COR-L47 (cell line): ENCODE results near the gene GSC2.
"Not testable (repeated sequence)": the region's sequence is repeated elsewhere in the genome, so short reads cannot be mapped to it uniquely, and the experiment has no call there.

Experiments used
- DNase-seq: peaks from one replicate; lab custom pipeline; 2025; lab: John Stamatoyannopoulos, UW

The GSC2 gene

DNA sequence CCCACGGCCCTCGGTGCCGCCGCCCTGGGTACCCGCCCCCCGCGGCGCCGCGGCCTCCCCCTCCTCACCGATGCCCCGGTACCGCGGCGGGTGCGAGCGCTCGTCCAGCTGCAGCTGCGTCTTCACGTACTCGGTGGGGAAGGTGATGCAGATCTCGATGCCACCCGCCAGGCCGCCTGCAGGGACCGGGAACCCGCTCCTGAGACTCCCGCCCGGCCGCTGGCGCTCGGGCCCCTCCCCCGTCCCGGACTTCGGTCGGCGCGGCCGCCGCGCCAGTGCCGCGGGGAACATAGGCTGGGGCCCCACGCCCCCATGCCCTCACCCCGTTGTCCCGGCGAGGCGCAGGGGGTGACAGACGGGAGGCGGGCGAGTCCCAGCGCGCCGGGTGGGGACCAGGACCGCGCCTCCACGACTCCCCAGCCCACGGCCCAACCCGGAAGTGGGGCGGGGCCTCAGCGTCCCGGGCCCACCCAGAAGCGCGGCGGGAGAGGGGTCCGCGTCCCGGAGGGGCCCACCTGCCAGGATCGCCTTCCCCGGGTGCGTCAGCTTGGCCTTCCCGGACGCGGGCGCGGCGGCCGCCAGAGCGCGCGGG is 28.1 kb upstream of the GSC2 start:
- DNase-seq = peak; percentile 46

- no peak for DNase-seq
These were observed 27.3 kb upstream of the GSC2 start for GRCh38 chr22:19177164-19178064.

GRCh38 chr22:19176732-19177131 is 26.6 kb upstream of the GSC2 start:
- DNase-seq = no peak

GRCh38 chr22:19176175-19176643 is 26.1 kb upstream of the GSC2 start:
- DNase-seq = no peak

- no peak for DNase-seq
These were observed 25.6 kb upstream of the GSC2 start for GRCh38 chr22:19175602-19176174.

- DNase-seq = no peak
These were observed 25.0 kb upstream of the GSC2 start for GRCh38 chr22:19175026-19175601.

GRCh38 chr22:19174106-19175025 is 24.3 kb upstream of the GSC2 start:
- no peak for DNase-seq

GRCh38 chr22:19173047-19174035 is 23.2 kb upstream of the GSC2 start:
- no peak for DNase-seq

- DNase-seq = no peak
These were observed 22.3 kb upstream of the GSC2 start for GRCh38 chr22:19172213-19173046.

DNA sequence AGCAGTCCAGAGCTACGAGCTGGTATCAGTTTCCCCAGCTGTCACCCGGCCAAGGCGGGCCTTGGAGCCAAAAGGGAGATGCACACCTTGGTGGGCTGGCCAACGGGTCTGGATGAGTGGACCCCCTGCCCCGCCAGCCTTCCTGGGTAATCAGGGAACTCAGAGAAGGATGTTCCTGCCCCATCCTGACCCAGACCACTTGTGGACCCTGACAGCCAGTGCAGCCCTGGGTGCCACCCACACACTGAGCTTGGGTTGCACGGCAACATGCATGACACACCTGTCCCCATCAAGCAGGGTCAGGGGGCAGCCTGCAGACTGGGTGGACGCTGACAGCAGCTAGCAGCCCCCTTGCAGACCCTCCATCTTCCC is 19.8 kb upstream of the GSC2 start:
- DNase-seq = no peak

GRCh38 chr22:19169002-19169946 is 19.2 kb upstream of the GSC2 start:
- DNase-seq = no peak

- peak; percentile 15 for DNase-seq
These were observed 18.2 kb upstream of the GSC2 start for GRCh38 chr22:19168088-19168890.

- DNase-seq = no peak
These were observed 17.2 kb upstream of the GSC2 start for GRCh38 chr22:19167106-19167869.

- DNase-seq = peak; percentile 6
These were observed 16.3 kb upstream of the GSC2 start for GRCh38 chr22:19166421-19166820.

DNA sequence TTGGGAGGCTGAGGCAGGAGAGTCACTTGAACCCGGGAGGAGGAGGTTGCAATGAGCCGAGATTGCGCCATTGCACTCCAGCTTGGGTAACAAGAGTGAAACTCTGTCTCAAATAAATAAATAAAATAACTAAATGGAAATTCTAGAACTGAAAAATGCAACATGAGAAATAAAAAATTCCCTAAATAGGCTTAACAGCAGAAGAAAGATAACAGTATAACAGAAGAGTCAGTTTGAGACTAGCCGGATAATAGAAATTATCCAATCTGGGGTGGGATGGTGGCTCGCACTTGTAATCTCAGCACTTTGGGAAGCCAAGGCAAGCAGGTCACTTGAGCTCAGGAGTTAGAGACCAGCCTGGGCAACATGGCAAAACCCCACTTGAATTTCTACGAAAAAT is 14.3 kb upstream of the GSC2 start:
- no peak for DNase-seq

- not testable (repeated sequence) for DNase-seq
These were observed 8.6 kb upstream of the GSC2 start for GRCh38 chr22:19158649-19159048.

DNA sequence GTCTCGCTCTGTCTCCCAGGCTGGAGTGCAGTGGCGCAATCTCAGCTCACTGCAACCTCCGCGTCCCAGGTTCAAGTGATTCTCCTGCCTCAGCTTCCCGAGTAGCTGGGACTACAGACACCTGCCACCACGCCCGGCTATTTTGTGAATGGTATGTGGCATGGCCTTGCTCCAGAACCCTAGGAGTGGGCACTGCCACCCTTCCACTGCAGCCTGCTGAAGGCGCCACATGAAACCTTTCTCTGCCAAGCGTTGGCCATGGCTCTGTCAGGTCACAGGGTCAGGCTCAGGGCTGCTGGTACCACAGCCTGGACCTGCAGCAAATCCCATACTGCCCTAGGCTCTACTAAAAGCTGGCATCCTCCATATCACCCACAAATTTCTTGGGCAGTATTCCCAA is 6.0 kb upstream of the GSC2 start:
- not testable (repeated sequence) for DNase-seq
